Breast epithelium (tissue), 3 donors: Measurements from ENCODE around the gene CABLES1.

Experiments used
- CTCF ChIP-seq, 3 donors: fragments of 450-650 bp; IDR thresholded peaks; one replicate each; pipeline ENCODE4 v1.5.1; 2016 to 2017; ENCODE audit warnings: antibody characterized with exemption in 3 of 3, mild to moderate bottlenecking in 3 of 3, moderate library complexity in 3 of 3
- POLR2A ChIP-seq: fragments of 450-650 bp; IDR thresholded peaks from one replicate; pipeline ENCODE4 v1.6.1; 2016; ENCODE audit warnings: antibody characterized with exemption, mild to moderate bottlenecking, moderate library complexity
- POLR2AphosphoS5 ChIP-seq, 3 donors: sonication (generic); formaldehyde crosslinking; IDR thresholded peaks; one replicate each; pipeline ENCODE4 v1.6.1; 2017; ENCODE audit warnings: antibody characterized with exemption in 3 of 3

GRCh38 chr18:23236876-23237468, 101.7 kb downstream of the CABLES1 start:
- TF ChIP-seq CTCF (IDR thresholded peaks at IDR 0.05) (no peak), POLR2A (no peak), POLR2AphosphoS5 (IDR thresholded peaks at IDR 0.05) (no peak)
